KOPT-K1 (cell line): ENCODE data around the gene GLUL.
"Not testable (repeated sequence)": the region's sequence is repeated elsewhere in the genome, so short reads cannot be mapped to it uniquely, and the experiment has no call there.

Experiments used
- H3K27ac ChIP-seq: fragments of 200-600 bp; sonication (generic); 2 replicates; pipeline ENCODE4 v1.5.1; 2016; ENCODE audit warnings: antibody characterized with exemption, mild to moderate bottlenecking, low read depth, low read length; ENCODE audit not compliant: poor library complexity, severe bottlenecking
- H3K36me3 ChIP-seq: fragments of 200-600 bp; sonication (generic); 2 replicates; pipeline ENCODE4 v1.5.1; 2017; ENCODE audit warnings: antibody characterized with exemption, mild to moderate bottlenecking, low read length, moderate library complexity; ENCODE audit not compliant: insufficient read depth
- H3K9me3 ChIP-seq: fragments of 200-600 bp; sonication (generic); 2 replicates; pipeline ENCODE4 v1.5.1; 2017; ENCODE audit warnings: antibody characterized with exemption, low read length, mild to moderate bottlenecking; ENCODE audit not compliant: insufficient read depth, poor library complexity, severe bottlenecking

Gene GLUL

GRCh38 chr1:182385885-182386853, 5.4 kb downstream of the GLUL start:
- Histone ChIP-seq H3K9me3 (no peaks in the 10 kb centered on the region), H3K36me3 (peaks cover 95% of the 10 kb centered on the region), H3K27ac (no peak overlapping the region)

GRCh38 chr1:182384387-182384960, 7.1 kb downstream of the GLUL start:
- Histone ChIP-seq H3K27ac (no peak overlapping the region), H3K9me3 (no peaks in the 10 kb centered on the region), H3K36me3 (peaks cover 94% of the 10 kb centered on the region)

- Histone ChIP-seq H3K9me3 (no peaks in the 10 kb centered on the region), H3K27ac (no peak overlapping the region), H3K36me3 (peaks cover 89% of the 10 kb centered on the region)
Observed at GRCh38 chr1:182383934-182384333, 7.7 kb downstream of the GLUL start.

- peaks cover 81% of the 10 kb centered on the region for H3K36me3 ChIP-seq
- H3K27ac ChIP-seq = no peak overlapping the region
- H3K9me3 ChIP-seq = no peaks in the 10 kb centered on the region
Observed at GRCh38 chr1:182383037-182383661, 8.4 kb downstream of the GLUL start.

- Histone ChIP-seq H3K9me3 (no peaks in the 10 kb centered on the region), H3K27ac (no peak overlapping the region), H3K36me3 (peaks cover 72% of the 10 kb centered on the region)
Observed at GRCh38 chr1:182381962-182382819, 9.4 kb downstream of the GLUL start.

GRCh38 chr1:182380199-182380598, 11.4 kb downstream of the GLUL start:
- peaks cover 52% of the 10 kb centered on the region for H3K36me3 ChIP-seq
- H3K9me3 ChIP-seq = no peaks in the 10 kb centered on the region
- no peak overlapping the region for H3K27ac ChIP-seq

- H3K36me3 ChIP-seq = peaks cover 48% of the 10 kb centered on the region
- H3K27ac ChIP-seq, H3K9me3 ChIP-seq: not testable (repeated sequence)
Observed at GRCh38 chr1:182379781-182380180, 11.8 kb downstream of the GLUL start.

- no peaks in the 10 kb centered on the region for H3K9me3 ChIP-seq
- H3K27ac ChIP-seq = no peak overlapping the region
- H3K36me3 ChIP-seq = peaks cover 20% of the 10 kb centered on the region
Observed at GRCh38 chr1:182376936-182377574, 14.5 kb downstream of the GLUL start.

GRCh38 chr1:182374101-182374834, 17.3 kb downstream of the GLUL start:
- H3K27ac ChIP-seq = no peak overlapping the region
- no peaks in the 10 kb centered on the region for H3K36me3 ChIP-seq
- no peaks in the 10 kb centered on the region for H3K9me3 ChIP-seq

- Histone ChIP-seq H3K36me3 (no peaks in the 10 kb centered on the region), H3K27ac (no peak overlapping the region), H3K9me3 (no peaks in the 10 kb centered on the region)
Observed at GRCh38 chr1:182370532-182370931, 21.1 kb downstream of the GLUL start.

- no peak overlapping the region for H3K27ac ChIP-seq
- no peaks in the 10 kb centered on the region for H3K9me3 ChIP-seq
- H3K36me3 ChIP-seq = no peaks in the 10 kb centered on the region
Observed at GRCh38 chr1:182368903-182369302, 22.7 kb downstream of the GLUL start.

- Histone ChIP-seq H3K27ac (no peak overlapping the region), H3K36me3 (no peaks in the 10 kb centered on the region), H3K9me3 (no peaks in the 10 kb centered on the region)
Observed at GRCh38 chr1:182368358-182368757, 23.2 kb downstream of the GLUL start.

GRCh38 chr1:182367926-182368325, 23.7 kb downstream of the GLUL start:
- no peak overlapping the region for H3K27ac ChIP-seq
- H3K9me3 ChIP-seq = no peaks in the 10 kb centered on the region
- H3K36me3 ChIP-seq = no peaks in the 10 kb centered on the region

- H3K9me3 ChIP-seq = no peaks in the 10 kb centered on the region
- no peak overlapping the region for H3K27ac ChIP-seq
- no peaks in the 10 kb centered on the region for H3K36me3 ChIP-seq
Observed at GRCh38 chr1:182366596-182366995, 25.0 kb downstream of the GLUL start.
